Anterior cingulate cortex (tissue), 58 donors: ENCODE data around the gene MUC15.

ENCODE experiments used
- DNase-seq, 58 donors: peaks; one replicate each; lab custom pipeline; 2025; lab: John Stamatoyannopoulos, UW

Gene MUC15

DNA sequence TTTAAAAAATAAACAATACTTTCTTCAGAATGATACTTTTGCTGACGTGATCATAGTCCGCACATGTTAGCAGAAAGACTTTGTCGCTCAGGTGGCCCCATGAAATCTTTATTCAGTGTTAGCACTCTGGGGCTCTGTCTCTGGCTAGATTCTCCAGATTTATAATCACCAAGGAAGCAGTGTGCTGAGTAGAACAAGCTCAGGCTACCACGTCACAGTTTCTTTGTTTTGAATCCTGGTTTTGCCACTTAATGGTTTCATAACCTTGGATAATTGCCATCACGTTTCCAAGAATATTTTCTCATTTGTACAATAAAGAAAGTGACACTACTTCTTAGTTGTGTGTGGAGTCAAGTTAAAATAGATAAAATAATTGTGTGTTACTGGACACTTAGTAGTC, 3.9 kb upstream of the MUC15 start:
- no peak for DNase-seq

DNA sequence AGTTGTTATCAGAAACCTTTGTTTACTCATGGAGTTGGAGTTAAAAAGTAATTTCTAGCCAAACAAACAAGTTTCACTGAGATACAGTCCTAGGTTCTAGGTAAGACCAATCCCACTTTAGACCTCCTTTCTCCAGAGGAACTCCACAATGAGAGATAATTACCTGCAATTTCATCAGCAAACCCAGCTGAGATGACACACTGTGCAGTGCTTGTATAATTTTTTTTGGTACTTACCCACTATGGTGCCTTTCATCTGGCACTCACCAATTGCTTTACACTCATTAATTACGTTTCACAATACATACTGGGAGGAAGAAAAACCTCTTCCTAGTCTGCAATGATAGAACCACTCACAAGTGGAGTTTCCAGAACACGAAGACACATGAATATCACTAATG, 1.8 kb upstream of the MUC15 start:
- no peak for DNase-seq

DNA sequence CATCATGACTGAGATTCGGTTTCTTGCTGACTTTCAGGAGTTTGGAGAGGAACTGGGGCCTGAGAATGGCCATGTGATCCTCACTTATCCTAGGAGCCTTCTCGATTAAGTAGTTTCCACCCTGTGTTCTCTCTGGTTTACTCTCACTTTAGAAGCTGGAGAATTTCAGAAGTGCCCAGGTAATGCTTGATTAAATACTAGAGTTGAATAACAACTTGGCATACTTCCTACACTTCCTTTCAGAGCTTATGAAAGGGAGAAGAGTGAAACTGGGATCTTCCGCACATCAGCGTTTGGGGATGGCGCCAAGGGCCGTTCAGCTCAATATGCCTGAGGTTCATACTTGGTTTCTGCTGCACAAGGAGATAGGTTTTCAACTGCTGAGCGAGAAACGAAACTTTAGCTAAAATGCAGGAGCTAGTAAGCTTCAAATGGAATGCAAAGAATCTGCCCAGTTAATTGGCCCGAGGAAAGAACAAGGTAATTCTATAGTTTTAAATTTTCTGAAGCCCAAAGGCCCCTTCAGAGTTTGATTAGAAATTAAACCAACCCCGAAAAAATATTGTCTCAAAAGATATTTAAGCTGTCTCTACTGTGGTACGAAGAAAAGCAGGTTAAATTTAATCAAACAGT, 823 bp upstream of the MUC15 start:
- DNase-seq = no peak

DNA sequence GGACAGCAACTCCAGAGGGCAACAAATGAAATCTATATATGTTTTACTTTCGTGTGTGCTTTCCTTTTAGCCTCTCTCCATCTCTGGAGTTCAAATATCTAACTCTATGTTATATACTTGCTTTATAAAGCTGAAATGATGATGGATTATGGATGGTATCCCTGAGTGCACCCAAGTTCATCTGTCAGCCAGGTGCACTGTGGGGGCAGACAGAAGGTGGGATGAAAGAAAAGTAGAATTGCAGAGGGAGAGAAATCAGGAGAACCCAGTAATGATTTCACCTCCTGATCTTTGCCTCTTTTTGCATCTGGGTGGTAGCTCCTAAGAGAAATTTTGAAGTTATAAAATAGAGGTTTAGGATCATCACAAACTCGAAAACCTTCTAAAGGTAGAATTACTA, 2.4 kb downstream of the MUC15 start:
- DNase-seq = no peak

DNA sequence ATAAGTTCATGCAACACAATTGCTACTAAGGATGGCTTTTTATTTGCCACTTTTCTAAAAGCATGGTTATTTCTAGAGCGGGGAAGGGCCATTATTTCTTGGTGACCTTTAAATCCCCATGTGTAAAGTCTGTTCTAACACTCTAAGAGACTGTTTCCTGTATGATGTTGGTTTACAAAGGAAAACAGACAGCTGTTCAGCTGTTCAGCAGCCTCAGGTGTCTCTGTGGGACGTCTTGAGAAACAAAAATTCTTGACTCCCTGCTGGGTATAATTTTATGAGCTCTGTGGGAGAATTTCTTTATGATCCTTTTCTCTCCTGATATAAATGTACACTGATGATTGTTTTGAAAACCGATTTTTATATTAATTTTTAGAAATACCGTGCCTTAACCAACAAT, 13.9 kb downstream of the MUC15 start:
- DNase-seq = no peak

DNA sequence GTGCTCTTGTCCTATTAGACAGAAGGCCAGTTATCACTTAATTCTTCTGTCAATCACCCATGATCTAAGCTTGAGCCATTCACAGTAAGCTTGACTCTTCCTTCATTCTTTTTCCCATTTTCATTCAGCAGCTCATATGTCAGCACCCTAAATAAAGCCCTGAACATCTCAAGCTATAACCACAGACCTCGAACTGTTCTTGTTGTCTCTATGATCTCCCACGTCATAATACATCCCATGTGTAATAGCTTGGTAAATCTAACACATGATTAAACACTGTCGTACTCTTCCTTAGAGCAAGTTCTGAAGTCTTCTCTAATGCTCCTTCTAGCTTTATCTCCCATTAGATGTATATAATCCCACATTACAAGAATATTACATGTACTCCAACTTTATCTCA, 14.4 kb downstream of the MUC15 start:
- no peak for DNase-seq

DNA sequence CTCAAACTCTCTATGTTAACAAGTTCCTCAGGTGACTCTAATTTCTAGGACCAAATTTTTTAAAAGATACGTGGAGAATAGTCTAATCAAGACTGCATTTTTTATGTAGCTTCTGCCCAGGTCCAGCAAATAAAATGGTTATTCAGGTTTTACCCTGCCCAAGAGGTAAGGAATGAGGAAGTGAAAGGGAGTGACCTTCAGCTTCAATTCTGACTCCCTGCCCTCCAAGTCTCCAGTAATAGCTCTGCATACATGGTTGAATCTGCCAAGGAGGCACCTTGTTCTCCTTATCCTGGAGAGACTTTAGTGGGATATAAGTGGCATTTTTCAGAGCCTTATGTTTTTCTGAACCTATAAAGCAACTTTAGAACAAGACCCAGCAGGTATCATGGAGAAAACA, 15.5 kb downstream of the MUC15 start:
- DNase-seq = no peak

DNA sequence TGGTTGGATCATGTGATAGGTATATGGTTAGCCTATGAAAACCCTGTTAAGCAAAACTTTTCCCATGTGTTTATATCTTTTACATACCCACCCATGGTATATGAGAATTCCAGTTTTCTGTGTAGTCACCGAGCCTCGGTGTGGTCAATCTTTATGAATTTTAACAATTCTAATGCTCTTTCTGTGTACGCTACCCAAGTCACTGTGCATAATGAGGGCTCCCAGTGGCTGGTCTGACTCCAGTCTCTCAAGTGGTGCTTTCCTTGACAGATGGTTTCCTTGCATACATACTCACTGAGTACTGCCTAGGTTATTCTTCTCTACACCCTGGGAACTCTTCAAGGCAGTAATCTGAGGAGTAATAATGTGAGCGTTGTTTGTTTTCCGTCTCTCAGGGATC, 17.6 kb downstream of the MUC15 start:
- no peak for DNase-seq

DNA sequence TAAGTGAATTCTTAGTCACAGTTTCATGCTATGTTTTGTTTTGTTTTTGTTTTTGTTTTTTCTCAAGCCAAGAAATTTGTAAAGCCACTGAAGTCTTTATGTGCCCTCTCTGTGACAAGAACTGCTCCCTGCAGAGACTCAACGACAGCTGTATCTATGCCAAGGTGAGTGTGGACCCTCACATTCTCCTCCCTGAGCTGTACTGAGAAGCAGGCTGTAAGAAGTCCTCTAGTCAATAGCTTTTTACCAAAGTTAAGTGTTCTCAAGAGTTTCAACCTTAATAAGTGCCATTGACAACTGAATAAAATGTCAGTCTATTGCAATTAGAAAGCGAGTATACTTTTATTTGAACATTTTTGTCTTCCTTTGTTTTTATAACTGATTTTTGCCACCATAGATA, 18.9 kb downstream of the MUC15 start:
- no peak for DNase-seq

DNA sequence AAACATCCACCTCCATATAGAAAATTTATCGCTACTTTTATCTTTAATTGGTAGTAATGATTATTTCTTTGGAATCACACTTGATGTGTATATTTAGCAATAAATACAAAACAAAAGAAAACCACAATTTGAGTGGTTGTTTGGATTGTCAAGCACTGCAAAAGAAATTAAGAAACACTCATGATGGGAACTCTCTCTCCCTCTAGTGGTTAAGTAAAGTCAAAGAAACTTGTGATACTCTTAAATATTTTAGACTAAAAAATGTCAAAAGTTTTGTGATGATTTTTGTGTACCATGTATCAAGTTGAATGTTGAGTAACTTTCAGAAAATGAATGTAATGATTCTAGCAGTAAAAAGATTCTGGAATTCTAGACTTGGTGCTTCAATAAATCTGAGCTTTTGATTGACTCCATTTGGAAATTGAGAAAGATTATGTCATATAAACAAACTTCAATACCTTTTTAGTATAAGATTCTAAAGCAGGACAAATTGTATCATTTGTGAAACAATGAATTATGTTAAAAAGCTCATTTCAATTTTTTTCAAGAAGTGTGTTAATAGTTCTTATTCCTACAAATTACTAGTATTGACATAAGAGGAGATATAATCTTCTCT, 20.8 kb downstream of the MUC15 start:
- DNase-seq = no peak

DNA sequence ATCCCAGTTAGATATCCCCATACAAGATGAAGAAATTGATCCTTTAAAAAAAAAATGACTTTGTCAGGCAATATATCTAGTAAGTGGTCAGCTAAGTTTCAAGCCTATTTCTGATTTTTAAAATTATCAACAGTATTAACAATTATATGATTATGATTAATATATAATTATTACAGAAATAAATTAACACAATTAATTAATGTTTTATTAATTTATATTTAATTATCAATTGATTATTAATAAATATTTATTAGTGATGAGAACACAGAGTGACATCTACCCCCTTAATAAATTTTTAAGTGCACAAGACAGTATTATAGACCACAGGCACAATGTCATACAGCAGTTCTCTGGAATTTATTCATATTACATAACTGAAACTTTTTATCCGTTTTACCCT, 22.0 kb downstream of the MUC15 start:
- DNase-seq = no peak

DNA sequence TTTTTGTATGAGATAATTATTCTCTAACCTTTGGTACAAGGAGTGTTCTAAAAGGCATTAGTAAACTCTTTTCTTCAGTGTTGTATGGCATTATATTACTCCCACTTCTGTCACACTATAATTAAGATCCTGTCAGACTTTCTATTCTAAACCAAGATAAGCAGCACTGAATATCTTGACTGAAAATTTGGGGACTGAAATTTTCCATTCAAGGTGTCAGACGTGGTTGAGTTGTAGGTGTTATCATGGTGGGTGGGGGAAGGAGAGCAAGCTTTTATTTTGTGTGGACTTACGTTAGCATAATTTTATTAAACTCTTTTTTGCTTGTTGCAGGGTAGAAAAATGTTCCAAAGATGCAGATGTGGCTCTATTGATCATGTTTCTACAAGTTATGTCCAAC, 22.9 kb downstream of the MUC15 start:
- DNase-seq = no peak

DNA sequence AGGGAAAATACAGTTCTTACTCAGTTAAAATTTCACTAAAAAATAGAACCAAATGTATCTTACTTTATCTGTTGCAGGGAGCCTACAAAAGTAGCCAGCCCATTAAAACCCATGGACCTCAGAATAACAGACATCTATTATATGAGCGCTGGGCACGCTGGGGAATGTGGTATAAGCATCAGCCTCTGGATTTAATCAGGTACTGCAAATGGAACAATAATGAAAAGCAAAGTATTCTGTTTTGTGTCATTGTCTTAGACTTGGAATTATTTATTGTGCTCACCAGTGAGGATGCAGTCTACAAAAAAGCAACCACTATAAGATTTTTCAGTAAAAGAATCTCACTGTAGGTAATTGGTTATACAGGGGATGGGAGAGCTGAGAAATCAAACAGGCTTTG, 30.2 kb downstream of the MUC15 start:
- no peak for DNase-seq

DNA sequence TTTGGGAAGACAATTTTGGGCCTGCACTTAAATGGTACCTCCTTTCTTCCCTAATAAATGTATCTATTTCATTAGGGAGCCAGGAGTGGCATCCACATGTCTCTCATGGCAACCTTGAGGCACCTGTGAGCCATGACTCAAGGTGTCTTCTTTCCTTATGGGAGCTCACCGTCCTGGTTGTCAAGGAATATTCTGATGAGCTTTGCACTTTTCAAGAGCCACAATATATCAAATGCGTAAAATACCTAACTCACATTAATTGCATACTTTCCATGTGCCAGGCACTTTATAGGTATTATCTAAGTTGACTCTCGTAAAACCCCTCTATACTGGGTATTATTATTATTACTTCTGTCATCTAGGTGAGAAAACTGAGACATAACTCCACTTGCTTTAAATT, 32.5 kb downstream of the MUC15 start:
- no peak for DNase-seq

DNA sequence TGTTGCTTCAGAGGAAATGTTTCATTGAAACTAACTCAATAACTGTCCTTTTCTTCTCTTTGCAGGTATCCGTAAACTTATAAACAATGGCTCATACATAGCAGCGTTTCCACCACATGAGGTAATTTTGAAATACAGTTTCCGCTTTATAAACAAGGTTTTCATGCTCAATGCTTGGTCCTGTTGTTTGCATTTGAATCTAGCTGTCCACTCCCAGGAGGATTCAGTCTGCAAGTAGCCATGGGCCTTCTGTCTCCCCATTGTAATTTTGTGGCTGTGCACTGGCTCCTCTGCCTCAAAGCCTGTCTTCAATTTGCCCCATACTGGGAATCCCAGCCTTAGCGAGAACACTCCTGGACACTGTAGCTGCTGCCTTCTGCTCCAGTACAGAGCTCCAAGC, 34.7 kb downstream of the MUC15 start:
- DNase-seq = no peak

DNA sequence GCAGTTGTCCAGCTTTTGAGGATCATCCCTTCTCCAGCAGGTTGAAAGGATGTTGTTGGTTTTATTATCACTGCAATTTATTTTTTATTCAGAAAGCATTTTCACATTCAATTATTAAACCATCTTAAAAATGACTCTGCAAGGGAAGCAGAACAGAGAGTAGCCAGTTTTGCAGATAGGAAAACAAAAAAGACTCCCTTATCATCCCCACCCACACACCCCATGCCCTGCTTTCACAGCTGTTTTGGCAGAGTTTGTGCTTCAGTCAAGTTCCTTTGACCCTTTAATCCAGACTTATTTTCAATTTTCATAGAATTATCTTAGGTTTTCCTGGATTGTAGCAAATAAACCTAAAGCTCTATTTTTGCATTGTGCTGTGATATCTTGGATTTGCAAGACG, 44.4 kb downstream of the MUC15 start:
- no peak for DNase-seq

DNA sequence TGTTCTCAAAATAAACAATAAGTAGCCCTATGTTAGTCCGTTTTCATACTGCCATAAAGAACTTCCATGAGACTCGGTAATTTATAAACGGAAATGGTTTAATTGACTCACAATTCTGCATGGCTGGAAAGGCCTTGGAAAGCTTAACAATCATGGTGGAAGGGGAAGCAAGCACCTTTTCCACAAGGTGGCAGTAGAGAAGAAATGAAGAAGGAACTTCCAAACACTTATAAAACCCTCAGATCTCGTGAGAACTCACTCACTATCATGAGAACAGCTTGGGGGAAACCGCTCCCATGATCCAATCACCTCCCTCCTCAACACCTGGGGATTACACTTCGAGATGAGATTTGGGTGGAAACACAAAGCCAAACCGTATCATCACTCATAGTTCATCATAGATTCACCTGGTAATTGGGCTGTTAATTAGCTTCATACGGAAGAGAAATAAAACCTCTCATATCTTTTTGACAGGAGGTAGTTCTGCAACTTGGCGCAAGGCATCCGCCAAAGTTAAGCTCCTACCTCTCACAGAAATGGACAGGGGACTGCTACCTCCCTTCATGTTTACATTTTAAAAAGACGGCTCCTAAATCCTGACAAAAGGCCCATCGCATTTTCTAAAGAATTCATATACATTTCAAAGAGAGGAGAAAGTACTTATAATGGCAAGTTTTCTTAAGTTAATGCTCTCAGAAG, 49.0 kb downstream of the MUC15 start:
- no peak for DNase-seq

DNA sequence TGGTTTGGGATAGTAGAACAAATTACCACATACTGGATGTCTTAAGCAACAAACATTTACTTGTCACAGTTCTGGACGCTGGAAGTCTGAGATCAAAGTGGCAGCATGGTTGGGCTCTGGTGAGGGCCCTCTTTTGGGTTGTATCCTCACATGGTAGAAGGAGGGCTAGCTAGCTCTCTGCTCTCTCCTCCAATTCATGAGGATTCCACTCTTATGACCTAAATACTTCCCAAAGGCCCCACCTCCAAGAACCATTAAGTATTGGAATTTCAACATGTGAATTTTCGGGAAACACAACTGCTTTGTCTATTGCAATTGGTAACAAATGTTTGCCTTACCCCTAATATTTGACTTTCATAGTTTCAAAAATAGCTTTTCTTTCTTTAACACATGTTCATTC, 52.6 kb downstream of the MUC15 start:
- DNase-seq = no peak

DNA sequence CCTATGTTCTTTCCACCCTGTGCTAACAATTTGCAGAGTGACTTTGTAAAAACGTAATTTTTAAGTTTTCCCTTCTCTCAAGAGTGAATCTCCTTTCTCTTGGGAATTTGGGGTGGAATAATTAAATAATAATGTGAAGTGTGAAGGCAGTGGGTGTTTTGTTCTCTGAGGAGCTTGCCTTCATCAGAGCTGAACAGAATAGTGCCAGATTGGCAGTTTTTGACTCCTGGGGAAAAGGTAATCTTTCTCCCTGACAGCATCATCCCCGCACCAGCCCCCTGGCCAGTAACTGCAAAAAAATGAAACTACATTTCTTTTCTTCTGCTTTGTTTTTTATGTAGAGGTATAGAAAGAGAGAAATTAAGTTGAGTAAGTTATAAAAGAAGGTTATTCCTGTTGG, 59.9 kb downstream of the MUC15 start:
- DNase-seq = no peak

DNA sequence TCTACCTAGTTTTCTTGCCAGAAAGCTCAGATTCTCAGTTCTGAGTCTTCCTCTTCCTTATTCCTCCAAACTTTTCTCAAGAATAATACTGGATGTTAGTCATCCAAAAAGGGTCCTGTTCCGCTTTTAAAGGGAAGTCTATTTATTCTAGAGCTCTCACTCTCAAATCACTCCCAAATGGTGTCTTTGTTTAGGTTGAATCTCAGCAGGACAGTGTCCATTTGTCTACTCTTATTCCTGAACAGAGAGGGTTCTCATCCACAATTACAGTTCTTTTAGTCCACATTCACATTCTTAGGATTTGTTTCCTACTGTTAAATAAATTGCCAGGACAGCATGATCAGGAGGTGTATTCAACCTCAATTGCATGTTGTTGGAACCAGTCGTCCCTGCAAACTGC, 61.3 kb downstream of the MUC15 start:
- no peak for DNase-seq

DNA sequence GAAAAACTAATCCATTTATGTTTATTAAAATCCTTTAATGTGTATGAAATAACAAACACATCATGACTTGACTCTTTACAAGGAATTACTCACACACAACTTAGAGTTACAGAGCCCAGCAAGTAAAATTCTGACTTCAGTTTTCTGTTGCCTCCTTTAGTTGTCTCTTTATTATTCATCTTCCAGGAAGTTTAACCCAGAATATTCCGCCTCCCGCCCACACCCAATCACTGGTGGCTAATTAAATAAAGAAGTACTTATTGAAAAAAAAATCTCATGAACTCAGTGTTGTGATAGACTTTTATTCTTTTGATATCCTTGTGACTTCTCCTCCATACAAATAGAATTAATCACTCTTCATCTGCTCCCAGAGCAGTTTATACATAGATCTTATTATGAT, 61.9 kb downstream of the MUC15 start:
- no peak for DNase-seq
